ENCODE data around the gene KLHDC8A.
"Not testable (repeated sequence)": the region's sequence is repeated elsewhere in the genome, so short reads cannot be mapped to it uniquely, and the experiment has no call there.

Gene KLHDC8A

GRCh38 chr1:205356440-205357139 is at the start of gene KLHDC8A:
KLHDC8A (minus strand) TSS chr1:205356922; CDS start chr1:205343604, 13,318 bp downstream.
- Histone ChIP-seq H3K9ac (ENCODE audit: low read depth, low read length) (peak within 1 kb of the TSS; percentile 48), H3K27me3 (ENCODE audit: control insufficient read depth, insufficient read depth, low read length) (no peaks in the 10 kb centered on the region), H3K36me3 (ENCODE audit: control insufficient read depth, insufficient read depth, low read length) (no peaks in the 10 kb centered on the region), H3K9me3 (ENCODE audit: control insufficient read depth, insufficient read depth, low read length) (no peaks in the 10 kb centered on the region), H3K4me1 (ENCODE audit: control insufficient read depth, insufficient read depth, low read length) (peaks cover 39% of the 10 kb centered on the region), H3K4me3 (ENCODE audit: low read depth, low read length) (peak within 1 kb of the TSS; percentile 35)

GRCh38 chr1:205406252-205406651 is 49.5 kb upstream of the KLHDC8A start:
- not testable (repeated sequence) for H3K36me3 ChIP-seq (ENCODE audit: control insufficient read depth, insufficient read depth, low read length); H3K4me3 ChIP-seq (ENCODE audit: low read depth, low read length)
- peaks cover 11% of the 10 kb centered on the region for H3K9me3 ChIP-seq (ENCODE audit: control insufficient read depth, insufficient read depth, low read length)

GRCh38 chr1:205404484-205404883 is 47.8 kb upstream of the KLHDC8A start:
- not testable (repeated sequence) for H3K4me3 ChIP-seq (ENCODE audit: low read depth, low read length); H3K9ac ChIP-seq (ENCODE audit: low read depth, low read length); H3K36me3 ChIP-seq (ENCODE audit: control insufficient read depth, insufficient read depth, low read length); H3K27me3 ChIP-seq (ENCODE audit: control insufficient read depth, insufficient read depth, low read length); H3K4me1 ChIP-seq (ENCODE audit: control insufficient read depth, insufficient read depth, low read length)
- H3K9me3 ChIP-seq (ENCODE audit: control insufficient read depth, insufficient read depth, low read length) = peaks cover 11% of the 10 kb centered on the region

More at GRCh38 chr1:205406252-205406651, 49.5 kb upstream of the KLHDC8A start:
- not testable (repeated sequence) for H3K4me1 ChIP-seq (ENCODE audit: control insufficient read depth, insufficient read depth, low read length); H3K9ac ChIP-seq (ENCODE audit: low read depth, low read length); H3K27me3 ChIP-seq (ENCODE audit: control insufficient read depth, insufficient read depth, low read length)

- Histone ChIP-seq H3K36me3 (ENCODE audit: control insufficient read depth, insufficient read depth, low read length) (no peaks in the 10 kb centered on the region), H3K4me3 (ENCODE audit: low read depth, low read length) (no peak overlapping the region), H3K9me3 (ENCODE audit: control insufficient read depth, insufficient read depth, low read length) (no peaks in the 10 kb centered on the region), H3K4me1 (ENCODE audit: control insufficient read depth, insufficient read depth, low read length) (no peaks in the 10 kb centered on the region), H3K9ac (ENCODE audit: low read depth, low read length) (no peak overlapping the region), H3K27me3 (ENCODE audit: control insufficient read depth, insufficient read depth, low read length) (peaks cover 2% of the 10 kb centered on the region)
Observed at GRCh38 chr1:205398586-205398985, 41.9 kb upstream of the KLHDC8A start.

- H3K9me3 ChIP-seq (ENCODE audit: control insufficient read depth, insufficient read depth, low read length) = no peaks in the 10 kb centered on the region
- no peaks in the 10 kb centered on the region for H3K36me3 ChIP-seq (ENCODE audit: control insufficient read depth, insufficient read depth, low read length)
- H3K4me1 ChIP-seq (ENCODE audit: control insufficient read depth, insufficient read depth, low read length) = no peaks in the 10 kb centered on the region
- no peak overlapping the region for H3K9ac ChIP-seq (ENCODE audit: low read depth, low read length)
- H3K4me3 ChIP-seq (ENCODE audit: low read depth, low read length) = no peak overlapping the region
- peaks cover 2% of the 10 kb centered on the region for H3K27me3 ChIP-seq (ENCODE audit: control insufficient read depth, insufficient read depth, low read length)
Observed at GRCh38 chr1:205396967-205397616, 40.4 kb upstream of the KLHDC8A start.

DNA sequence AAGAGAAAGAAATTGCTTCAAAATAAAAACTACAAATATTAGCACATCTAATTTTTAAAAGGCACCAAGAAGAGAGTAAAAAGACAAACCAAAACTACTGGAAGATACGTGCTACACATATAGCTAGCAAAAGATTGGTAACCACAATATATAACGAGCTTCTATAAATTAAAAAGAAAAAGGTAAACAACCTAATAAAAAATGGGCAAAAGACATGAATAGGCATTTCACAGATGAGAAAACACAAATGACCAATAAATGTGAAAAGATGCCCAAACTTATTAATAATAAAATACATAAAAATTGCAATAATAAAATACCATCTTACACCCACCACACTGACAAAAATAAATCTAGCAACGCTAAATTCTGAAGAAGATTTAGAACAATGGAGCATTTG is 38.9 kb upstream of the KLHDC8A start:
- Histone ChIP-seq H3K4me3 (ENCODE audit: low read depth, low read length) (no peak overlapping the region), H3K9me3 (ENCODE audit: control insufficient read depth, insufficient read depth, low read length) (no peaks in the 10 kb centered on the region), H3K36me3 (ENCODE audit: control insufficient read depth, insufficient read depth, low read length) (no peaks in the 10 kb centered on the region), H3K9ac (ENCODE audit: low read depth, low read length) (no peak overlapping the region), H3K27me3 (ENCODE audit: control insufficient read depth, insufficient read depth, low read length) (peaks cover 2% of the 10 kb centered on the region), H3K4me1 (ENCODE audit: control insufficient read depth, insufficient read depth, low read length) (no peaks in the 10 kb centered on the region)

GRCh38 chr1:205392650-205393049 is 35.9 kb upstream of the KLHDC8A start:
- Histone ChIP-seq H3K27me3 (ENCODE audit: control insufficient read depth, insufficient read depth, low read length) (no peaks in the 10 kb centered on the region), H3K4me3 (ENCODE audit: low read depth, low read length) (no peak overlapping the region), H3K4me1 (ENCODE audit: control insufficient read depth, insufficient read depth, low read length) (no peaks in the 10 kb centered on the region)

DNA sequence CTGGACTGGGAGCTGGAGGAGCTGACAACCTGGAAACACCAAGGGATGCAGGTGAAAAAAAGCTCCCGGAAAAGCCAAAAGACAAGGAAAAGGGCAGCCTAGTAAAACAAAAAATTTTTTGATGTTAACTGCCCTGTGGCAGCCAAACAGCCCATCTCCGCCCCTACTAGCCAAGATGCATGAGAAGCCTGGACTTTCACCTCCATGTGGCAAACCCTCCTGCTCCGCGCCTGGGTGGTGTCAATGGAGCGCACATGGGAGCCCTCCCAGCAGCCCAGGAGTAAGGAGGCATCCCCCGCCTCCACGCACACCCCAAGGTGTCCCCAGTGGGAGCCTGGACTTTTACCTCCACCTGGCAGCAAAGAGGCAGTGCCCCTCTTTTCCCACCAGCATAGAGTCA is 34.7 kb upstream of the KLHDC8A start:
- H3K36me3 ChIP-seq (ENCODE audit: control insufficient read depth, insufficient read depth, low read length) = no peaks in the 10 kb centered on the region
- H3K4me3 ChIP-seq (ENCODE audit: low read depth, low read length) = no peak overlapping the region
- H3K9me3 ChIP-seq (ENCODE audit: control insufficient read depth, insufficient read depth, low read length) = no peaks in the 10 kb centered on the region
- H3K4me1 ChIP-seq (ENCODE audit: control insufficient read depth, insufficient read depth, low read length) = no peaks in the 10 kb centered on the region
- H3K27me3 ChIP-seq (ENCODE audit: control insufficient read depth, insufficient read depth, low read length) = no peaks in the 10 kb centered on the region
- no peak overlapping the region for H3K9ac ChIP-seq (ENCODE audit: low read depth, low read length)

More at GRCh38 chr1:205392650-205393049, 35.9 kb upstream of the KLHDC8A start:
- Histone ChIP-seq H3K9me3 (ENCODE audit: control insufficient read depth, insufficient read depth, low read length) (no peaks in the 10 kb centered on the region), H3K9ac (ENCODE audit: low read depth, low read length) (no peak overlapping the region), H3K36me3 (ENCODE audit: control insufficient read depth, insufficient read depth, low read length) (no peaks in the 10 kb centered on the region)

DNA sequence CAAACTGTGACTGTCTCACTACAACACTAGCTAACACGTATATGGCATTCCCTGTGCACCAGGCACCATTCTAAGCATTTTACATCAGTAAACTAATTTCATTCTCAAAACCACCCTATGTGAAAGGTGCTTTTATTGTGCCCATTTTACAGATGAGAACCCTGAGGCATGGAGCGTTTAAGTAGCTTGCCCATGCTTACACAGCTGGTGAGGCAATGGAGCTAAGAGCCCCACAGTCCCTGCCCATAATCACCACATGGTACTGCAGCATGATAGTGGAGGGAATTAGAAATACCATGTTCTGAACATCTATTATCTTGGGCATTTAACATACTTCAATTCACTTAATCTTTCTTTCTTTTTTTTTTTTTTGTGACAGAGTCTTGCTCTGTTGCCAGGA is 31.1 kb upstream of the KLHDC8A start:
- H3K27me3 ChIP-seq (ENCODE audit: control insufficient read depth, insufficient read depth, low read length) = no peaks in the 10 kb centered on the region
- H3K4me3 ChIP-seq (ENCODE audit: low read depth, low read length) = no peak overlapping the region
- H3K4me1 ChIP-seq (ENCODE audit: control insufficient read depth, insufficient read depth, low read length) = no peaks in the 10 kb centered on the region
- no peaks in the 10 kb centered on the region for H3K36me3 ChIP-seq (ENCODE audit: control insufficient read depth, insufficient read depth, low read length)
- no peak overlapping the region for H3K9ac ChIP-seq (ENCODE audit: low read depth, low read length)
- H3K9me3 ChIP-seq (ENCODE audit: control insufficient read depth, insufficient read depth, low read length) = no peaks in the 10 kb centered on the region

- H3K36me3 ChIP-seq (ENCODE audit: control insufficient read depth, insufficient read depth, low read length); H3K9ac ChIP-seq (ENCODE audit: low read depth, low read length); H3K4me3 ChIP-seq (ENCODE audit: low read depth, low read length); H3K4me1 ChIP-seq (ENCODE audit: control insufficient read depth, insufficient read depth, low read length); H3K27me3 ChIP-seq (ENCODE audit: control insufficient read depth, insufficient read depth, low read length); H3K9me3 ChIP-seq (ENCODE audit: control insufficient read depth, insufficient read depth, low read length): not testable (repeated sequence)
Observed at GRCh38 chr1:205382990-205383389, 26.3 kb upstream of the KLHDC8A start.

DNA sequence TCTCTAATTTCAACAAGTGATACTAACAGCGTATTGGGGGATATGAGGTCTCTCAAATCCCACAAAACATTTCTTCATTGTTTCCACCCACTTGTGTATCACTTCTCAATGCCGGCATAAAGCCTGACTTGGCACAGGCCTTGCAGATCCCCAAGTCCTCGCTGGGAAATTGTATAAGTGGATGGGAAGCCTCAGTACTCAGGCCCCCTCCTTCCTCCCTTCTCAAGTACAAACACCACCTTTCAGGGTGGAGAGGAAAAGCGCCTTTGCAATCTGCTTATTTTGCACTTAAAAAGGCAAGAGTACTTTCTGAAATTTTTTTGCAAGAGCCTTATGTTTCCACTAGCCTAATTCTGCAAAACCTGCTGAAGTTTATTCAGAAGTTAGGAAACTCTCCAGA is 25.8 kb upstream of the KLHDC8A start:
- Histone ChIP-seq H3K27me3 (ENCODE audit: control insufficient read depth, insufficient read depth, low read length) (no peaks in the 10 kb centered on the region), H3K9me3 (ENCODE audit: control insufficient read depth, insufficient read depth, low read length) (no peaks in the 10 kb centered on the region), H3K4me1 (ENCODE audit: control insufficient read depth, insufficient read depth, low read length) (peaks cover 5% of the 10 kb centered on the region), H3K9ac (ENCODE audit: low read depth, low read length) (no peak overlapping the region), H3K4me3 (ENCODE audit: low read depth, low read length) (no peak overlapping the region), H3K36me3 (ENCODE audit: control insufficient read depth, insufficient read depth, low read length) (no peaks in the 10 kb centered on the region)

- Histone ChIP-seq H3K9ac (ENCODE audit: low read depth, low read length) (no peak overlapping the region), H3K9me3 (ENCODE audit: control insufficient read depth, insufficient read depth, low read length) (no peaks in the 10 kb centered on the region), H3K4me1 (ENCODE audit: control insufficient read depth, insufficient read depth, low read length) (peaks cover 5% of the 10 kb centered on the region), H3K4me3 (ENCODE audit: low read depth, low read length) (no peak overlapping the region), H3K27me3 (ENCODE audit: control insufficient read depth, insufficient read depth, low read length) (no peaks in the 10 kb centered on the region), H3K36me3 (ENCODE audit: control insufficient read depth, insufficient read depth, low read length) (no peaks in the 10 kb centered on the region)
Observed at GRCh38 chr1:205381305-205381704, 24.6 kb upstream of the KLHDC8A start.

All from iPS-15b (cell line).